ENCODE data around the gene FCSK. TPM values are rescaled to one million over a fixed set of nuclear protein-coding genes. Genes with fewer than 3 reads are reported as not detected.

Gene FCSK
- polyA plus RNA-seq, 1 donor from 2014 or later = 10.7 TPM

DNA sequence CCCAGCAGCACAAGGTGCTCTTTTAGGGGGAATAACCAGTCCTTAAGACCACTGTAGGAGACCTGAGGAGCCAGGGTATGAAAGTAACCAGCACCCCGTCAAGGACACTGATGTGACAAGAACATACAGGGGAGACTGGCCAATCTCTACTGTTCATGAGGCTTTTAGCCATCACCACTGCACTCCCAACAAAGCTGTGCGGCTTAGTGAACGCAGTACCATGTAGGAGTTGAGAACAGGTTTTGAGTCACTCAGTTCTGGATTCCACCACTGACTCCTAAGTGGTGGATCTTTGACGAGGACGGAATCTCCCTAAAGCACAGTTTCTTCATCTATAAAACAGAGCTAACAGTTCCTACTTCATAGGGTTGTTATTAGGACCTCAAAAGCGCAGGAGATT is 42.1 kb downstream of the FCSK start:
- no peaks in the 10 kb centered on the region for H4K20me1 ChIP-seq (ENCODE audit: insufficient read depth)
- H3K4me3 ChIP-seq (ENCODE audit: low read length) = no peak overlapping the region
- H3K4me2 ChIP-seq (ENCODE audit: low read length) = no peak overlapping the region
- H3K36me3 ChIP-seq (ENCODE audit: insufficient read depth, low read length) = no peaks in the 10 kb centered on the region
- H2AFZ ChIP-seq (ENCODE audit: low read depth, low read length) = no peak overlapping the region
- H3K9me2 ChIP-seq (ENCODE audit: insufficient read depth, low read length) = no peaks in the 10 kb centered on the region
- TF ChIP-seq, protein P1, sequence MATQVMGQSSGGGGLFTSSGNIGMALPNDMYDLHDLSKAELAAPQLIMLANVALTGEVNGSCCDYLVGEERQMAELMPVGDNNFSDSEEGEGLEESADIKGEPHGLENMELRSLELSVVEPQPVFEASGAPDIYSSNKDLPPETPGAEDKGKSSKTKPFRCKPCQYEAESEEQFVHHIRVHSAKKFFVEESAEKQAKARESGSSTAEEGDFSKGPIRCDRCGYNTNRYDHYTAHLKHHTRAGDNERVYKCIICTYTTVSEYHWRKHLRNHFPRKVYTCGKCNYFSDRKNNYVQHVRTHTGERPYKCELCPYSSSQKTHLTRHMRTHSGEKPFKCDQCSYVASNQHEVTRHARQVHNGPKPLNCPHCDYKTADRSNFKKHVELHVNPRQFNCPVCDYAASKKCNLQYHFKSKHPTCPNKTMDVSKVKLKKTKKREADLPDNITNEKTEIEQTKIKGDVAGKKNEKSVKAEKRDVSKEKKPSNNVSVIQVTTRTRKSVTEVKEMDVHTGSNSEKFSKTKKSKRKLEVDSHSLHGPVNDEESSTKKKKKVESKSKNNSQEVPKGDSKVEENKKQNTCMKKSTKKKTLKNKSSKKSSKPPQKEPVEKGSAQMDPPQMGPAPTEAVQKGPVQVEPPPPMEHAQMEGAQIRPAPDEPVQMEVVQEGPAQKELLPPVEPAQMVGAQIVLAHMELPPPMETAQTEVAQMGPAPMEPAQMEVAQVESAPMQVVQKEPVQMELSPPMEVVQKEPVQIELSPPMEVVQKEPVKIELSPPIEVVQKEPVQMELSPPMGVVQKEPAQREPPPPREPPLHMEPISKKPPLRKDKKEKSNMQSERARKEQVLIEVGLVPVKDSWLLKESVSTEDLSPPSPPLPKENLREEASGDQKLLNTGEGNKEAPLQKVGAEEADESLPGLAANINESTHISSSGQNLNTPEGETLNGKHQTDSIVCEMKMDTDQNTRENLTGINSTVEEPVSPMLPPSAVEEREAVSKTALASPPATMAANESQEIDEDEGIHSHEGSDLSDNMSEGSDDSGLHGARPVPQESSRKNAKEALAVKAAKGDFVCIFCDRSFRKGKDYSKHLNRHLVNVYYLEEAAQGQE (IDR thresholded peaks at IDR 0.05; ENCODE audit: borderline replicate concordance) = no peak
- TF ChIP-seq RAD21 (conservative IDR thresholded peaks at IDR 0.05) (no peak), POLR2AphosphoS5 (IDR thresholded peaks at IDR 0.05) (no peak), MXI1 (conservative IDR thresholded peaks at IDR 0.05; ENCODE audit: poor library complexity, severe bottlenecking) (no peak), TAF1 (IDR thresholded peaks at IDR 0.05; ENCODE audit: low read depth) (no peak), EZH2 (IDR thresholded peaks at IDR 0.05; ENCODE audit: borderline replicate concordance, insufficient read depth, low read length, poor library complexity, severe bottlenecking) (no peak), EP300 (conservative IDR thresholded peaks at IDR 0.05; ENCODE audit: poor library complexity, severe bottlenecking) (no peak), SMC3 (conservative IDR thresholded peaks at IDR 0.05; ENCODE audit: poor library complexity) (no peak)
- TF ChIP-seq, protein P2, sequence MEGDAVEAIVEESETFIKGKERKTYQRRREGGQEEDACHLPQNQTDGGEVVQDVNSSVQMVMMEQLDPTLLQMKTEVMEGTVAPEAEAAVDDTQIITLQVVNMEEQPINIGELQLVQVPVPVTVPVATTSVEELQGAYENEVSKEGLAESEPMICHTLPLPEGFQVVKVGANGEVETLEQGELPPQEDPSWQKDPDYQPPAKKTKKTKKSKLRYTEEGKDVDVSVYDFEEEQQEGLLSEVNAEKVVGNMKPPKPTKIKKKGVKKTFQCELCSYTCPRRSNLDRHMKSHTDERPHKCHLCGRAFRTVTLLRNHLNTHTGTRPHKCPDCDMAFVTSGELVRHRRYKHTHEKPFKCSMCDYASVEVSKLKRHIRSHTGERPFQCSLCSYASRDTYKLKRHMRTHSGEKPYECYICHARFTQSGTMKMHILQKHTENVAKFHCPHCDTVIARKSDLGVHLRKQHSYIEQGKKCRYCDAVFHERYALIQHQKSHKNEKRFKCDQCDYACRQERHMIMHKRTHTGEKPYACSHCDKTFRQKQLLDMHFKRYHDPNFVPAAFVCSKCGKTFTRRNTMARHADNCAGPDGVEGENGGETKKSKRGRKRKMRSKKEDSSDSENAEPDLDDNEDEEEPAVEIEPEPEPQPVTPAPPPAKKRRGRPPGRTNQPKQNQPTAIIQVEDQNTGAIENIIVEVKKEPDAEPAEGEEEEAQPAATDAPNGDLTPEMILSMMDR (IDR thresholded peaks at IDR 0.05; ENCODE audit: poor library complexity, severe bottlenecking) = no peak
- no peaks in the 10 kb centered on the region for H3K9me3 ChIP-seq (ENCODE audit: low read length)
- no peak overlapping the region for H3K27ac ChIP-seq (ENCODE audit: low read length)
- H3F3A ChIP-seq (ENCODE audit: insufficient read depth, low read length, poor library complexity, severe bottlenecking) = no peaks in the 10 kb centered on the region
- H3K27me3 ChIP-seq (ENCODE audit: insufficient read depth, low read depth, low read length) = no peaks in the 10 kb centered on the region
- H3K9ac ChIP-seq (ENCODE audit: low read length) = no peak overlapping the region
- no peaks in the 10 kb centered on the region for H3K79me2 ChIP-seq (replicated peaks; ENCODE audit: insufficient read depth, low read length)

- no peak overlapping the region for H2AFZ ChIP-seq (ENCODE audit: low read depth, low read length)
- H4K20me1 ChIP-seq (ENCODE audit: insufficient read depth) = no peaks in the 10 kb centered on the region
- H3K79me2 ChIP-seq (replicated peaks; ENCODE audit: insufficient read depth, low read length) = no peaks in the 10 kb centered on the region
- no peaks in the 10 kb centered on the region for H3F3A ChIP-seq (ENCODE audit: insufficient read depth, low read length, poor library complexity, severe bottlenecking)
- no peaks in the 10 kb centered on the region for H3K9me3 ChIP-seq (ENCODE audit: low read length)
- no peak overlapping the region for H3K4me3 ChIP-seq (ENCODE audit: low read length)
- H3K4me2 ChIP-seq (ENCODE audit: low read length) = no peak overlapping the region
- no peak for TF ChIP-seq SMC3 (conservative IDR thresholded peaks at IDR 0.05; ENCODE audit: poor library complexity)
- TF ChIP-seq, protein P2 (IDR thresholded peaks at IDR 0.05; ENCODE audit: poor library complexity, severe bottlenecking) = no peak
- no peak for TF ChIP-seq EP300 (conservative IDR thresholded peaks at IDR 0.05; ENCODE audit: poor library complexity, severe bottlenecking)
- TF ChIP-seq MXI1 (conservative IDR thresholded peaks at IDR 0.05; ENCODE audit: poor library complexity, severe bottlenecking) = no peak
- TF ChIP-seq RAD21 (conservative IDR thresholded peaks at IDR 0.05) = no peak
- TF ChIP-seq EZH2 (IDR thresholded peaks at IDR 0.05; ENCODE audit: borderline replicate concordance, insufficient read depth, low read length, poor library complexity, severe bottlenecking) = no peak
- no peak for TF ChIP-seq TAF1 (IDR thresholded peaks at IDR 0.05; ENCODE audit: low read depth)
- no peak for TF ChIP-seq POLR2AphosphoS5 (IDR thresholded peaks at IDR 0.05)
- TF ChIP-seq, protein P1 (IDR thresholded peaks at IDR 0.05; ENCODE audit: borderline replicate concordance) = no peak
- H3K9me2 ChIP-seq (ENCODE audit: insufficient read depth, low read length) = no peaks in the 10 kb centered on the region
- no peaks in the 10 kb centered on the region for H3K27me3 ChIP-seq (ENCODE audit: insufficient read depth, low read depth, low read length)
- peaks cover 6% of the 10 kb centered on the region for H3K36me3 ChIP-seq (ENCODE audit: insufficient read depth, low read length)
- H3K27ac ChIP-seq (ENCODE audit: low read length) = no peak overlapping the region
- H3K9ac ChIP-seq (ENCODE audit: low read length) = no peak overlapping the region
These were observed 54.4 kb downstream of the FCSK start for GRCh38 chr16:70508752-70509151.
